Bone marrow (tissue), 2 donors: ENCODE results near the gene CDKN2B-AS1.

Experiments
- DNase-seq, 2 donors: peaks; one replicate each; lab custom pipeline; 2025; lab: John Stamatoyannopoulos, UW

CDKN2B-AS1 gene

DNA sequence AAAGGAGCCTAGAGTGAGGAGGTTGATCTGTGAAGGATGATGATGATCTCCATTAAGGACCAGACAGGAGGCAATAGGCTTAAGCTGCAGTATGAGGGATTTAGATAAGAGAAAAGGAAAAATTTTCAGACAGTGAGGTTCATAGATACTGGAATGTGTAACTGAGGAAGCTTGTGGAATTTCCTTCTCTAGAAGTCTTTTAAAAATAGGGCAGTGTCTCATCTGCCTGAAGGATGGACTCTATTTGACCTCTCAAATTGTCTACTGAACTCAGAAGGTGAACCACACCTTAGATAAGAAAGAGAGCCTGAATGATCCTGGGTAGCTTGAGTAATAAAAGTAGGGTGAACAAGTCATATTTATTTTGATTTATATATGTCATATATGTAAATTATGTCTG lies 162.7 kb downstream of the CDKN2B-AS1 start:
- no peak for DNase-seq

DNA sequence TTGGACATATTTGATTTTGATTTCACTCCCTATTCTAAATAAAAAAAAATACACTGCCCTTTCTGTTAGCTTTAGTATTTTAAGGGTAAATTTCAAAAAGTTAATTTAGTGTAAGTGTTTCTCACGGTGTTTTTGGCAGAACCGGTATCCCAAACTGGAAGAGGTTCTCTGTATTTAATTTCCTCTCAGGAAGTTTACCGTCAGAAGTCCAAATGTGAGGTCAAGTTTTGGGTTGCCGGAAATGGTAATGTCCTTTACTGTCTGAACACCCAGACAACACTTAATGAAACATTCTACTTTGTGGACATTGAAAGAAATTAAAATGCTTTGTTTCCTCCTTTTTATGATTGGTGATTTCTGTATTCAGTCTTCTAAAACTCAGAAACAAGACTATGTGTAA lies 163.2 kb downstream of the CDKN2B-AS1 start:
- no peak for DNase-seq

DNA sequence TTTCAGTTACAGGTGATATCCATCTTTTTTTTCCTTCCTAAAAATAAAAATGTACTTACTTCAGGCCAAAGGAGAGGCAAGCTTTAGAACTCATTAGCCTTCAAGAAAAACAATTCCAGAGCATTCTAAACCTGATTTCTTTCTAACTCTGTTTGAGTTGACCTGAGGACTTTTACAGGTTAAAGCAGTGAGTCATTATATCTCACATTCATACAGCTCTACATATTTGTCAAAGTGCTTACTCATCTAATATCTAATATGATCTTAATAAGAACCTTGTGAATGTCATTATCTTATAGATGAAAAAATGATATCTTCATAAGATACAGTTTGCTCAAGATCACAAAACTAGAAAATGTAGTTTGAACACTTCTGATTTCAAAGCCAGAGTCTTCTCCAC lies 163.7 kb downstream of the CDKN2B-AS1 start:
- DNase-seq: no peak

DNA sequence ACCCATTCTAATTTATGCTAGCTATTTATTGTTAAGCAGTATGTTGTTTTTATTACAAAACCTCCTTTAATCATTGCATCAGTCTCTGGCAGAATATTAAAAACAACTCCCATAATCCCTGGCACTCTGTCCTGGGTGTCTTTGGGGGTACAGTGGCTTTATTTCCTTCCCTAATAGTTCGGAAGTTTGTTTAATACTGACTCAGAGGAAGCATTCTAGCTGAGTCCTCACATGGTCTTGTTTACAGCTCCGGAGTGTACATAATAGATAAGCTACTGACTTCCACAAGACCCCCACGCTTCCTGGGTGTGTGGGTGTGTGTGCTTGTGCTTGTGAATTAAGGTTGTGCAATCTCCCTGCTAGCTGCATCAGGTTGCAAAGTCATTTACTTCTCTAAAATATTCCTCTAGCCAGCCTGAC lies 164.3 kb downstream of the CDKN2B-AS1 start:
- DNase-seq: no peak

DNA sequence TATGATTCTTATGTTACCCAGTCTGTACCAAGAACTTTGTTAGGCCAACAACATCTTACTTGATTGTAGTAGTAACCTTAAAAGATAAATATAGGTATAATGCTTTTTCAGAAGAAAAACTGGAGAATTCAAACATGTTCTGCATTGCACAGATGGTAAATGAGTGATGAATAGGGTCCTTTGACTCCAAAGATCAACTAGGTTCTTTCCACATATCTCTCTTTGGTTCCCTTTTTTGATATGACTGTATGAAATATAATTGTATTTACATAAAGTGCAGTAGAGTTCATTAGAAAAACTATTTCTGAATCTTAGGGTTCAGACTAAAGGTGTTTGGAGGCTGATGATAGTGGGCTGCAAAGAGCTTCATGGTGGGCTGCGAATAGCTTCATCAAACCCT lies 165.0 kb downstream of the CDKN2B-AS1 start:
- no peak for DNase-seq

DNA sequence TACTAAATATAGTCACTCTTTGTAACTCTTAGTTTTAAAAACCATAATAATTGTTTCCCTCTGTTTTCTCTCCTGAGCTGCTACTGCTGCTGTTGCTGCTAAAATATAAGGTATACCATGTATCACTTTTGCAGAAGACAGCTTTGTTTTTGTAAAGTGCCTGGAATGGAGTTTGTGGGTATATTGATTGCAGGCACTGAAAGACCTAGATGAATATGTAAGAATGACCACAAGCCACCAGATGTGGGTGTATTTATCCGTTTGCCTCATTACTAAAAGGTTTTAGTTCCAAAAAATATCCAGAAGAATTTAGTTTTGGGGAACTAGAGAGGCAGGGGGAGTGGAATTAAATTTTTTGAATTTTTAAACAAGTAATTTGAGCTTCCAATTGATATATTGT lies 165.6 kb downstream of the CDKN2B-AS1 start:
- DNase-seq: no peak

DNA sequence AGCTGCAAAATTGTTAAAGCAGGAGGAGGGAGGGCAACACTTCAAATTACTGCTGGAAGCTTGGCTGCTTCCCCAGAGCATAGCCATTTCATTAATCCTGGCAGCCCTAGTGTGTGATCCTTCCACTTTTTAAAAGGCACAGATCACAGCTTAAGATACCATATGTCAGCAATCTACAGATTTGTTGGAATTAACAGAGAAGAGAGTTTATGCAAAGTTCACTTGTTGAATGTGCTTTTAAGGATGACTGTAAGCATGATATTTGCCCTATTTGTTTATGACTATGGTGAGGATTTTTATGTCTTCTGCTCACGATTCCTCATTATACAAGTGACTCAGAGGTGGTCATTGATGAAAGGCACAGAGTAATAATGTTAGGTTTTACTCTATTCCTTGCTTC lies 170.6 kb downstream of the CDKN2B-AS1 start:
- no peak for DNase-seq

DNA sequence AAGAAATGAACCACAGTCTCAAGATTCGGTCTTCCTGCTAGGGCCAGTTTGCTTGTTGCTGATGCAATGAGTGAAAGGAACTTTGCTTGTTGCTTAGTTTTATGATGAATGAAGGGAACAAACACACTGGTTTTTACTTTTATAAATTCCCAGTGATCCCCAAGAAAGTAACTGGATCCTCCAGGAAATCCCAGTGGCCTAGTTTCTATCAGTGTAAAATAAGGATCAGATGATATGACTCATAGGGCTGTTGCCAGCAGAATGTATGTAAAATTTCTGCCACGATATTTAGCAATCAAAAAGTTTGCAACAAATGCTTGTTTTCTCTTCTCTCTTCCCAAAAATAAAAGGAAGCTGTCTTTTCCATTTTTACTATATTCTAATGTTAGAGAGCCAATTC lies 174.7 kb downstream of the CDKN2B-AS1 start:
- no peak for DNase-seq

DNA sequence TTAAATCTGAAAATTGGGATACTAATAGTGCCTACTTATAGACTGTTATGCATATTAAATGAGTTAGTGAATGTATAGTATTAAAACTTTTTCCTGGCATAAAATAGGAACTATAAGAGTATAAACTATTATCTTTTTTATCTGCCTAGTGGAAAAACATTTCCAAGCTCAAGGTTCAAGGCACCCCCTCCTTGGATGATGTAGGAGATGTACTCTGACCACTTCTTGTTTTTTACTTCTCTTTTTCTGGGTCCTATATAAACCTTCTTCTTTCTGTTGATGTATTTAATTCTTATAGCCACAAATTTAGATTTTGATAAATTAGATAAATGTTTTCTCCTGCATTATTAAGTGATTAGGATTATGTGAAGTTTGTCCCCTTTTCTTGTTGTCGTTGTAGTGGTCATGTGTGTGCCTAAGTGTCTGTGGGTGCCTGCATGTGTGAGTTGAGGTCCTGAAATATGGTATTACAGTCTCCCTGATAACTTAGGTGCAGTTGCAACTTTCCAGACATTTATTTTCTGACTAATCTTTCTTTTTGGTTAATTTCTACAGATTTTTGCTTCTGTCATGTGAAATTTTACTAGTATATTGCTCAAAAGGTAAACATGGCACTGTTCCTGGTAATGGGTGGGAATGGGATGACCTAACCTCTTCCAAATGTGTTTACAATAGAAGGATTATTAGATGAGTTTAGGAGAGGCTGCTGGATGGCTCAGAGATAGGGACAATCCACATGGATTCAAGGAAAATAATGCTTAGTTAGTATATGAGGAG lies 175.3 kb downstream of the CDKN2B-AS1 start:
- DNase-seq: peak in 1 of 2 donors; percentile 53
